Upper lobe of right lung (tissue), 1 donor: ENCODE data around the gene PPP2R5E. TPM values are rescaled to one million over a fixed set of nuclear protein-coding genes. Genes with fewer than 3 reads are reported as not detected.

Experiments used
- ATAC-seq: fragments of 200-7000 bp; cut with Tn5 transposase; one replicate; pipeline ENCODE4 v1.9.1; 2020; ENCODE audit warnings: mild to moderate bottlenecking, moderate library complexity
- DNase-seq: peaks from one replicate; pipeline ENCODE4 v3.0.0-alpha.2; 2020
- H3K27ac ChIP-seq: fragments of 200-600 bp; one replicate; pipeline ENCODE4 v1.8.0; 2022
- H3K27me3 ChIP-seq: fragments of 200-600 bp; one replicate; pipeline ENCODE4 v1.8.0; 2022; ENCODE audit warnings: mild to moderate bottlenecking
- H3K36me3 ChIP-seq: fragments of 200-600 bp; one replicate; pipeline ENCODE4 v1.8.0; 2022
- H3K4me1 ChIP-seq: fragments of 200-600 bp; one replicate; pipeline ENCODE4 v1.8.0; 2022
- H3K4me3 ChIP-seq: fragments of 200-600 bp; one replicate; pipeline ENCODE4 v1.8.0; 2022; ENCODE audit warnings: mild to moderate bottlenecking
- H3K9me3 ChIP-seq: fragments of 200-600 bp; one replicate; pipeline ENCODE4 v1.8.0; 2022
- intact Hi-C: fragments of 100-400 bp; cut with DNase I; formaldehyde crosslinking; loops from one replicate; pipeline ENCODE4 v1.11.0; 2022
- total RNA-seq: library from RNA; stranded (reverse); fragmentation: NEBNext Ultra II Directional; extraction: Animal tissue kit (Norgen Biotek cat#: 25700); gene quantifications from one replicate; pipeline ENCODE4 v1.2.1, GENCODE V29; 2021
- TF ChIP-seq, protein P1 (sequence below): fragments of 200-600 bp; IDR thresholded peaks from one replicate; pipeline ENCODE4 v1.8.0; 2022; ENCODE audit warnings: antibody characterized with exemption
- donor health status: DM: no; HTN: yes; CAD: no; lungs with severe emphysema.

The PPP2R5E gene
- total RNA-seq, 1 donor from 2014 or later = 46.0 TPM

DNA sequence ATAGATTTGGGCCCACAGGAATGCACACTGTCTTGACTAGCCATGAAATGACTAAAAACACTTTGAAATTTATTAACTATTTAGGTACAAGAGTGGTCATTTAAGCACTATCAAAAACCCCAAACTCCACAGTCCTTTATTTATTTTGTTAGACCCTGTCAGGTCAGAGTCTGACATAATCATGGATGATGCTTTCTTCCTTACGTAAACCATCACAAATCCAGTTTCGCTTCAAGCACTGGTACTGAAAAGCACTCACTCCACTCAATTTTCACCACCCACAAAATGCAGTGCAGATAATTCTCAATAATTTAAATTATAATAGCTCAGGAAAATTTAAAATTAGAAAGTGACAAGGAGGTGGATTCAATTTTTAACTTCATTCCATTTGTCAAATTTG is 25.8 kb downstream of the PPP2R5E start:
- no peak for ATAC-seq

DNA sequence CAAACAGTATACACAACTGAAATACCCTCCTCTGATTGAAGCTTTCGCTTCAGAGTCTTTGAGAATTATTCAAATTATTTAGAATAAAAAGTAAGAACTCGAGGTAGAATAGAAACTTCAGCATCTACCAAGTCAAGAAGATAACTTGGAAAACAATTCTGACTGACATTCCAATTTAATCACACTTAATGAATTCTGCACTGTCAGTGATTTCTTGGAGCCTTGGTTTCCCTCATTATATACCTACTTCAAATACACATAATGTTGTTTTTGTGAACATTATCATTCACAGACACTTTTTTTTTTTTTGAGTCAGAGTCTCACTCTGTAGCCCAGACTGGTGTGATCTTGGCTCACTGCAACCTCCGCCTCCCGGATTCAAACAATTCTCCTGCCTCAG is 27.9 kb downstream of the PPP2R5E start:
- no peak overlapping the region for H3K4me3 ChIP-seq
- peaks cover 13% of the 10 kb centered on the region for H3K4me1 ChIP-seq
- no peaks in the 10 kb centered on the region for H3K36me3 ChIP-seq
- intact Hi-C loops = no loop called here
- no peaks in the 10 kb centered on the region for H3K9me3 ChIP-seq
- H3K27ac ChIP-seq = no peak overlapping the region
- DNase-seq (no peak), ATAC-seq (no peak)
- H3K27me3 ChIP-seq = no peaks in the 10 kb centered on the region
- TF ChIP-seq, protein P1, sequence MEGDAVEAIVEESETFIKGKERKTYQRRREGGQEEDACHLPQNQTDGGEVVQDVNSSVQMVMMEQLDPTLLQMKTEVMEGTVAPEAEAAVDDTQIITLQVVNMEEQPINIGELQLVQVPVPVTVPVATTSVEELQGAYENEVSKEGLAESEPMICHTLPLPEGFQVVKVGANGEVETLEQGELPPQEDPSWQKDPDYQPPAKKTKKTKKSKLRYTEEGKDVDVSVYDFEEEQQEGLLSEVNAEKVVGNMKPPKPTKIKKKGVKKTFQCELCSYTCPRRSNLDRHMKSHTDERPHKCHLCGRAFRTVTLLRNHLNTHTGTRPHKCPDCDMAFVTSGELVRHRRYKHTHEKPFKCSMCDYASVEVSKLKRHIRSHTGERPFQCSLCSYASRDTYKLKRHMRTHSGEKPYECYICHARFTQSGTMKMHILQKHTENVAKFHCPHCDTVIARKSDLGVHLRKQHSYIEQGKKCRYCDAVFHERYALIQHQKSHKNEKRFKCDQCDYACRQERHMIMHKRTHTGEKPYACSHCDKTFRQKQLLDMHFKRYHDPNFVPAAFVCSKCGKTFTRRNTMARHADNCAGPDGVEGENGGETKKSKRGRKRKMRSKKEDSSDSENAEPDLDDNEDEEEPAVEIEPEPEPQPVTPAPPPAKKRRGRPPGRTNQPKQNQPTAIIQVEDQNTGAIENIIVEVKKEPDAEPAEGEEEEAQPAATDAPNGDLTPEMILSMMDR = no peak

More for the DNA sequence above, 25.8 kb downstream of the PPP2R5E start:
- no peaks in the 10 kb centered on the region for H3K27me3 ChIP-seq
- H3K4me3 ChIP-seq = no peak overlapping the region
- no peak overlapping the region for H3K27ac ChIP-seq
- no peaks in the 10 kb centered on the region for H3K9me3 ChIP-seq
- intact Hi-C loops = no loop called here
- peaks cover 13% of the 10 kb centered on the region for H3K4me1 ChIP-seq
- DNase-seq = no peak
- TF ChIP-seq, protein P1 = no peak
- no peaks in the 10 kb centered on the region for H3K36me3 ChIP-seq

DNA sequence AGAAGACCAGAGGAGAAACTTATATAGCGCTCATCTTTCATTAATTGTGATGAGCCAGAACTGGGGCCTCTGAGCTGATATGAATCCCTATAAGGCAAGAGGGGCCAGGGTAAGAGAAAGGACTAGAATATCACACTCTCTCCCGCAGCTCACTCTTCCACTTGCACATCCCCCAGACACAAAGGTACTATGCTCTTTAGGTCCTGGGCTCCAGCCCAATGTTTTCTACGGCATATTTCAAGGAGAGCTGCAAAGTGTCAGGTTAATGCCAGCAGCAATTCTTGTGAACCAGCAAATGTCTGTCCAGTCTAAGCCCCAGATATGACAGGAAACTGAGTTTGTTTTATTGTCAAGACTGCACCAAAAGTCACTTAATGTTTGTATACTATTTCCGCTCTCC is 29.4 kb downstream of the PPP2R5E start:
- H3K4me3 ChIP-seq = no peak overlapping the region
- H3K27me3 ChIP-seq = no peaks in the 10 kb centered on the region
- no peaks in the 10 kb centered on the region for H3K36me3 ChIP-seq
- DNase-seq = no peak
- no peak for ATAC-seq
- peaks cover 13% of the 10 kb centered on the region for H3K4me1 ChIP-seq
- intact Hi-C loops = no loop called here
- H3K9me3 ChIP-seq = no peaks in the 10 kb centered on the region
- TF ChIP-seq, protein P1 = no peak
- H3K27ac ChIP-seq = no peak overlapping the region

DNA sequence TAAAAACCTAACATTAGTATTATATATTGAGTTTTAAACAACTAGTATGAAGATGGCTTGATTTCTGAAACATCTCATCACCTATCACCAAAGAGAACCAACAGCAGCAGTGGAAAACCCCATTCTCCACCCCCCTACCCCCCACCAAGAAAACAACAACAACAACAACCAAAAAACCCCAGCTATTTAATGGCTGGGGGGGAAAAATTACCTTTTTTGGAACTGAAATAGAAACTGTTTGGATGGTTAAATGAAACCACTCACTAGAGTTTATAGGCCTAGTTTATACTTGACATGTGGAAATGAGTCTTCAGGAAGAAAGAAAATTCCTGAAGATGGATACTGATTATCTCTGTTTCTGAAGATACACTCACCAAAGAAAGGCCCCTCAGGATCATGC is 30.3 kb downstream of the PPP2R5E start:
- TF ChIP-seq, protein P1 = no peak
- Histone ChIP-seq H3K4me3 (no peak overlapping the region), H3K27me3 (no peaks in the 10 kb centered on the region), H3K9me3 (no peaks in the 10 kb centered on the region), H3K36me3 (no peaks in the 10 kb centered on the region), H3K4me1 (peaks cover 13% of the 10 kb centered on the region), H3K27ac (no peak overlapping the region)
- ATAC-seq (no peak), DNase-seq (no peak)
- intact Hi-C loops = no loop called here

DNA sequence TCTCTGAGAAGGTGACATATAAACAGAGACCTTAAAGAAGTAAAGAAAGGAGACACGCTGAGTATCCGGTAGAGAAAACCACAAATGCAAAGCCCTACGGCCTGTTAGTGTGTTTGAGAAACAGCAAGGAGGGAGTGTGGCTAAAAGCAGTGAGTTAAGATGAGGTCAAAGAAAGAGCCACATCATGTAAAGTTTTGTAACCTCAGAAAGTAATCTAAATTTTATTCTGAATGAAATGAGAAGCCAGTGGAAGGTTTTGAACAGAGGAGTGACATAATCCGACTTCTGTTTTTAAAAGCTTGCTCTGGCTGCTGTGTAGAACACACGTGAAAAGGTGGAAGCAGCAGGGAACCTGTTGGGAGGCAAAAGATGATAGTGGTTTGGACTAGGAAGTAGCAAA is 32.6 kb downstream of the PPP2R5E start:
- no peaks in the 10 kb centered on the region for H3K36me3 ChIP-seq
- no peak overlapping the region for H3K4me3 ChIP-seq
- TF ChIP-seq, protein P1 = no peak
- intact Hi-C loops = no loop called here
- H3K9me3 ChIP-seq = no peaks in the 10 kb centered on the region
- H3K27ac ChIP-seq = no peak overlapping the region
- H3K4me1 ChIP-seq = peaks cover 13% of the 10 kb centered on the region
- ATAC-seq (no peak), DNase-seq (no peak)
- H3K27me3 ChIP-seq = no peaks in the 10 kb centered on the region

DNA sequence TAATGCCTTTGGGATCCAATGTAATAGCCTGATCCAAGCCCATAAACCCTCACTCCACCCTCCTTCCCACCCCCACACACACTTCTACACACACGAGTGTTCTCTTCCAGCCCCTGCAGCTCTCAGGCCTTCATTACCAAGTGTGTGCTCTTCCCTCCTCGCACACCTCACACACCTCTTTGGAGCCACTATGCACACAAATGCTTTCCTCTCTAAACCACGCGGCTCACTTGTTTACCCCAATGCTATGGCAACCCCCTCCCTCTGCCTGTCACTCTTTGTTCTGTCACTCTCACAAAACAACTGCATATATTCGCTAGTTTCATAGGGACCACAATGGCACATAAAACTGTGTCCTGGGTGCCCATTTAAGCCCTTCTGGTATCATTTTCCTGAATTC is 35.1 kb downstream of the PPP2R5E start:
- H3K4me1 ChIP-seq = peaks cover under 1% of the 10 kb centered on the region
- H3K36me3 ChIP-seq = no peaks in the 10 kb centered on the region
- intact Hi-C loops = no loop called here
- no peak for DNase-seq
- TF ChIP-seq, protein P1 = no peak
- no peaks in the 10 kb centered on the region for H3K27me3 ChIP-seq
- no peaks in the 10 kb centered on the region for H3K9me3 ChIP-seq
- no peak overlapping the region for H3K27ac ChIP-seq
- no peak overlapping the region for H3K4me3 ChIP-seq
- peak; percentile 79 for ATAC-seq
